ENCODE data around the gene S100A2. TPM values are rescaled to one million over a fixed set of nuclear protein-coding genes. Genes with fewer than 3 reads are reported as not detected.
A peak's percentile ranks its signal among the peaks of the same experiment; 100 is the strongest.
"Not testable (repeated sequence)": the region's sequence is repeated elsewhere in the genome, so short reads cannot be mapped to it uniquely, and the experiment has no call there.

S100A2 gene
- polyA plus RNA-seq, 1 donor from 2014 or later: not detected

DNA sequence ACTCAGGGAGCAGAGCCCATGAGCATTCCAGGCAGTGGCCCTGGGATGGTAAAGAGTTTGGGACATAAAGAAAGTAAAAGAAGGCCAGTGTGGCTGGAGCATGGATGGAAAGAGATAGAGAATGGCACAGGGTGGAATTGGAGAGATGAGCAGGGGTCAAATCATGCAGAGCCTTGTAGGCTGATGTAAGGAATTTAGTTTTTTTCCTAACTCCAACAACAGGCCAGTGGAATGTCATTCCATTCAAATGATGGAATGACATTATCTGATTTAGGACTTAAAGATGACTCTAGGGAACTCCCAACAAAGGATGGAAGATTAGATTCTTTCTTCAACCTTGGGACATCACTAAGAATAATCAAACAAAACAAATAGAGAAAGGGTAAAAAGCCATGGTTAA is 12.8 kb upstream of the S100A2 start:
- H3K36me3 Mint-ChIP-seq: no peaks in the 10 kb centered on the region
- H3K4me1 Mint-ChIP-seq: peaks cover 0 to 3% (median 0%) of the 10 kb centered on the region in 3 donors
- H3K4me3 Mint-ChIP-seq: no peak overlapping the region
- no peak overlapping the region for H3K27ac Mint-ChIP-seq
- no peaks in the 10 kb centered on the region for H3K9me3 Mint-ChIP-seq
- H3K27me3 Mint-ChIP-seq: peaks cover 12% of the 10 kb centered on the region

- peaks cover 12% of the 10 kb centered on the region for H3K27me3 Mint-ChIP-seq
- H3K9me3 Mint-ChIP-seq: no peaks in the 10 kb centered on the region
- H3K36me3 Mint-ChIP-seq: no peaks in the 10 kb centered on the region
- H3K27ac Mint-ChIP-seq: no peak overlapping the region
- H3K4me3 Mint-ChIP-seq: no peak overlapping the region
- H3K4me1 Mint-ChIP-seq: peaks cover 0 to 8% (median 0%) of the 10 kb centered on the region in 3 donors
These were observed 12.0 kb upstream of the S100A2 start for GRCh38 chr1:153577624-153578051.

DNA sequence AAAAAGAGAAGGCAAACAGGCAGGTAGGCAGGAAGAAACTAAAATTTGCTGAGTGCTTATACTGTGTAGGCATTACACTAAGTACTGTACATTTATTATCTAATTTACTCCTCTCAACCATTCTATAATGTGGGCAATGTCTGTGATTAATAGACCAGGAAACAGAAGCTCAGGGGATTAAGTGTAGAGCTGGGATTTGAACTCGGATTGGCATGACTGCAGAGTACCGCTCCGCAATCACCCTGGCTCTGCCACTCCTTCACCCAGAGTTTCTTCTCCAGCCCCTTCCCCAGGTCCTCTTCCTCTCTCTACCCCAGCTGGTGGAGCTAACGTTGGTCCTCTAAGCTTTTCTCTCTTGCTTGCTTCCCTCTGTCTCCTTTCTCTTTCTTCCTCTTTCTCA is 11.5 kb upstream of the S100A2 start:
- Mint-ChIP-seq H3K27ac (peak overlapping the region in 1 of 3 donors; percentile 51), H3K9me3 (no peaks in the 10 kb centered on the region), H3K36me3 (no peaks in the 10 kb centered on the region), H3K4me1 (peaks cover 0 to 10% (median 0%) of the 10 kb centered on the region in 3 donors), H3K4me3 (no peak overlapping the region), H3K27me3 (peaks cover 12% of the 10 kb centered on the region)

- not testable (repeated sequence) for H3K9me3 Mint-ChIP-seq, H3K4me1 Mint-ChIP-seq, H3K4me3 Mint-ChIP-seq, H3K27ac Mint-ChIP-seq, H3K36me3 Mint-ChIP-seq
- peaks cover 12% of the 10 kb centered on the region for H3K27me3 Mint-ChIP-seq
These were observed 9.9 kb upstream of the S100A2 start for GRCh38 chr1:153575497-153575896.

DNA sequence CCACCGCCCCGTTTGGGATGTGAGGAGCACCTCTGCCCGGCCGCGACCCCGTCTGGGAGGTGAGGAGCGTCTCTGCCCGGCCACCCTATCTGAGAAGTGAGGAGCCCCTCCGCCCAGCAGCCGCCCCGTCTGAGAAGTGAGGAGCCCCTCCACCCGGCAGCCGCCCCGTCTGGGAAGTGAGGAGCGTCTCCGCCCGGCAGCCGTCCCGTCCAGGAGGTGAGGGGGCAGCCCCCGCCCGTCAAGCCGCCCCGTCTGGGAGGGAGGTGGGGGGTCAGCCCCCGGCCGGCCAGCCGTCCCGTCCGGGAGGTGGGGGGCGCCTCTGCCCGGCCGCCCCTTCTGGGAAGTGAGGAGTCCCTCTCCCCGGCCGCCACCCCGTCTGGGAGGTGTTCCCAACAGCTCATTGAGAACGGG is 9.4 kb upstream of the S100A2 start:
- H3K27ac Mint-ChIP-seq, H3K36me3 Mint-ChIP-seq, H3K4me1 Mint-ChIP-seq, H3K4me3 Mint-ChIP-seq, H3K9me3 Mint-ChIP-seq: not testable (repeated sequence)
- peaks cover 13% of the 10 kb centered on the region for H3K27me3 Mint-ChIP-seq

- Mint-ChIP-seq H3K9me3 (no peaks in the 10 kb centered on the region), H3K27ac (no peak overlapping the region), H3K4me3 (no peak overlapping the region), H3K27me3 (peaks cover 15% of the 10 kb centered on the region), H3K4me1 (peaks cover 5 to 14% (median 8%) of the 10 kb centered on the region in 3 donors), H3K36me3 (no peaks in the 10 kb centered on the region)
These were observed 7.7 kb upstream of the S100A2 start for GRCh38 chr1:153573351-153573750.

DNA sequence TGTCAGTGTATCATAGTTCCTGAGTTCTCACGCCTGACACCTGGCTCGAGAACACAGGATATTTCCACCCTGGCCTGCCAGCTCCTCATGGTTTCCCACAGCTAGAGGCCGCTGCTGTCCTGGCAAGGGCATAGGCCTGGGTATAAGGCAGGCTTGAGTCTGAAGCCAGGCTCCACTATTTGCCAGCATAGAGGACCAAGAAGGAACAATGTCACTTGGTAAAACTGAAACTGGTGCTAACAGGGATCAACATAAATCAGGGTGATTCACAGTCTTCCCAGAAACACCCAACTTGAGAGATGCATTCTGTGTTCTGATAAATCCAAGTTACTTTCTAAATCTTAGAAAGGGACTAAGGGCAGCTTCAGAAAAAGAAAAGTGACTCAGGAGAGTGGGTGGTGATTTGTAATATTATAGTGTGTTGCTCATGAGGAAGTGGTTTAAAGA is 6.9 kb upstream of the S100A2 start:
- H3K4me3 Mint-ChIP-seq: no peak overlapping the region
- peaks cover 5 to 16% (median 10%) of the 10 kb centered on the region in 3 donors for H3K4me1 Mint-ChIP-seq
- peaks cover 2% of the 10 kb centered on the region for H3K36me3 Mint-ChIP-seq
- no peaks in the 10 kb centered on the region for H3K9me3 Mint-ChIP-seq
- H3K27me3 Mint-ChIP-seq: peaks cover 9% of the 10 kb centered on the region
- peak overlapping the region in 2 of 3 donors; percentile 19 to 59 for H3K27ac Mint-ChIP-seq

DNA sequence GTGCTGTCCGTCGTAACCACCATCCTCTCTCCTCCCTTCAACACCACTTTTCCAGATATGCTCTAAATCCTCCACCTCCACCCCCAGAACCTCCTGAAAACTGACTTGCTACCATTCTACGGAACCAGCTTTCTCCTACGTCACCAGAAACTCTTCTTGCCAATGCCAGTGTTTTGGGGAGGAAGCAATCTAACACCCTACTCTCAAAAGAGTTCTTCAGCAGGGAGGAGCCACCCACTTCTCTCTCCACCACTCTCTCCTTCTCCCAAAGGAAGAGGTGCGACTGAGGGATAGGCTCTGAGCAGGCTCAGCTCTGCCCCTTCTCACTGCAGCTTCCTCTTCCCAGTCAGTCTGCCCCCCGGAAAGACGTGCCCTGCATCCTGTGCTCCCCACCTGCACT is 6.1 kb upstream of the S100A2 start:
- Mint-ChIP-seq H3K27me3 (peaks cover 8% of the 10 kb centered on the region), H3K9me3 (no peaks in the 10 kb centered on the region), H3K27ac (no peak overlapping the region), H3K4me1 (peaks cover 9 to 15% (median 10%) of the 10 kb centered on the region in 3 donors), H3K36me3 (peaks cover 2% of the 10 kb centered on the region), H3K4me3 (no peak overlapping the region)

DNA sequence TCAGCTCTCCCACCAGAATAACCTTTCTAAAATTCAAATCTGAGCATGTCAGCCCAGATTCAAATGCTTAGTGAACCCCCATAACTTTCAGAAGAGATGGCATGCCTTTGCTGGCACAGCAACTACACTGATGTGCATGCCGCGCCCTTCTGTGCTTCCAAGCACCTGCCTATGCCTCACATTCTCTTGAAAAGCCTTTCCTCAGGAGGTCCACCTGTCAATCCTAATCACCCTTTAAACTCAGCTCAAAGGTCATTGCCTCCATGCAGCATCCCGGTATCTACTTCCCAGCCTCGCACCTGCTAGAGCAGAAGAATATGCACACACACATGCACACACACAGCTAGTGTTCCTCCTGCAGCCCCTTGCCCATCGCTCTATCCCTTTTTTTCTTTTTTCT is 5.2 kb upstream of the S100A2 start:
- peak overlapping the region in 1 of 3 donors; percentile 82 for H3K27ac Mint-ChIP-seq
- no peak overlapping the region for H3K4me3 Mint-ChIP-seq
- peaks cover 8% of the 10 kb centered on the region for H3K27me3 Mint-ChIP-seq
- peaks cover 12 to 21% (median 15%) of the 10 kb centered on the region in 3 donors for H3K4me1 Mint-ChIP-seq
- no peaks in the 10 kb centered on the region for H3K9me3 Mint-ChIP-seq
- peaks cover 2% of the 10 kb centered on the region for H3K36me3 Mint-ChIP-seq

- Mint-ChIP-seq H3K36me3 (peaks cover 2% of the 10 kb centered on the region), H3K27ac (no peak overlapping the region), H3K9me3 (no peaks in the 10 kb centered on the region), H3K27me3 (peaks cover 8% of the 10 kb centered on the region), H3K4me1 (peaks cover 15 to 25% (median 19%) of the 10 kb centered on the region in 3 donors), H3K4me3 (peak overlapping the region in 2 of 4 donors; percentile 5 to 20)
These were observed 3.8 kb upstream of the S100A2 start for GRCh38 chr1:153569465-153569864.

- H3K9me3 Mint-ChIP-seq: no peaks in the 10 kb centered on the region
- peak overlapping the region in 2 of 3 donors; percentile 18 to 30 for H3K27ac Mint-ChIP-seq
- H3K4me1 Mint-ChIP-seq: peaks cover 15 to 25% (median 19%) of the 10 kb centered on the region in 3 donors
- peaks cover 8% of the 10 kb centered on the region for H3K27me3 Mint-ChIP-seq
- H3K36me3 Mint-ChIP-seq: peaks cover 2% of the 10 kb centered on the region
- H3K4me3 Mint-ChIP-seq: peak overlapping the region in 2 of 4 donors; percentile 29 to 85
These were observed 2.9 kb upstream of the S100A2 start for GRCh38 chr1:153568367-153569099.

GRCh38 chr1:153567621-153568366 is 2.1 kb upstream of the S100A2 start:
- no peaks in the 10 kb centered on the region for H3K9me3 Mint-ChIP-seq
- no peak overlapping the region for H3K27ac Mint-ChIP-seq
- H3K36me3 Mint-ChIP-seq: peaks cover 2% of the 10 kb centered on the region
- H3K4me3 Mint-ChIP-seq: peak overlapping the region in 1 of 4 donors; percentile 29
- H3K4me1 Mint-ChIP-seq: peaks cover 15 to 21% (median 19%) of the 10 kb centered on the region in 3 donors
- peaks cover 8% of the 10 kb centered on the region for H3K27me3 Mint-ChIP-seq

GRCh38 chr1:153566414-153567371 is 1.0 kb upstream of the S100A2 start:
- Mint-ChIP-seq H3K4me1 (peaks cover 15 to 19% (median 18%) of the 10 kb centered on the region in 3 donors), H3K4me3 (peak overlapping the region in 2 of 4 donors; percentile 45 to 79), H3K36me3 (peaks cover 2% of the 10 kb centered on the region), H3K27ac (peak overlapping the region in 1 of 3 donors; percentile 78), H3K9me3 (no peaks in the 10 kb centered on the region), H3K27me3 (peaks cover 8% of the 10 kb centered on the region)

GRCh38 chr1:153563991-153564390 is 1.7 kb downstream of the S100A2 start:
- H3K36me3 Mint-ChIP-seq: peaks cover 5% of the 10 kb centered on the region
- no peak overlapping the region for H3K27ac Mint-ChIP-seq
- H3K4me1 Mint-ChIP-seq: peaks cover 12 to 18% (median 18%) of the 10 kb centered on the region in 3 donors
- no peaks in the 10 kb centered on the region for H3K9me3 Mint-ChIP-seq
- no peak overlapping the region for H3K4me3 Mint-ChIP-seq
- no peaks in the 10 kb centered on the region for H3K27me3 Mint-ChIP-seq

Data from IgD-negative memory B cell (primary cell).